BLaER1 (cell line): ENCODE data around the gene ANKK1.

Experiments
- H3K27ac ChIP-seq: shearing (Covaris generic); formaldehyde crosslinking; 2 replicates; pipeline ENCODE4 v1.8.1; 2022
- H3K27me3 ChIP-seq: shearing (Covaris generic); formaldehyde crosslinking; 2 replicates; pipeline ENCODE4 v1.8.1; 2022
- H3K36me3 ChIP-seq: shearing (Covaris generic); formaldehyde crosslinking; 2 replicates; pipeline ENCODE4 v1.8.1; 2022
- H3K4me1 ChIP-seq: shearing (Covaris generic); formaldehyde crosslinking; 2 replicates; pipeline ENCODE4 v1.8.1; 2022
- H3K4me2 ChIP-seq: shearing (Covaris generic); formaldehyde crosslinking; 2 replicates; pipeline ENCODE4 v1.8.1; 2022
- H3K4me3 ChIP-seq: shearing (Covaris generic); formaldehyde crosslinking; 2 replicates; pipeline ENCODE4 v1.8.1; 2022
- H3K9ac ChIP-seq: shearing (Covaris generic); formaldehyde crosslinking; 2 replicates; pipeline ENCODE4 v1.8.1; 2022
- H3K9me3 ChIP-seq: shearing (Covaris generic); formaldehyde crosslinking; 2 replicates; pipeline ENCODE4 v1.8.1; 2022
- H4K20me1 ChIP-seq: shearing (Covaris generic); formaldehyde crosslinking; 2 replicates; pipeline ENCODE4 v1.8.1; 2022
- Cebpa-rat ChIP-seq: shearing (Covaris generic); IDR thresholded peaks from 2 replicates; pipeline ENCODE4 v1.8.1; 2022

ANKK1 gene

DNA sequence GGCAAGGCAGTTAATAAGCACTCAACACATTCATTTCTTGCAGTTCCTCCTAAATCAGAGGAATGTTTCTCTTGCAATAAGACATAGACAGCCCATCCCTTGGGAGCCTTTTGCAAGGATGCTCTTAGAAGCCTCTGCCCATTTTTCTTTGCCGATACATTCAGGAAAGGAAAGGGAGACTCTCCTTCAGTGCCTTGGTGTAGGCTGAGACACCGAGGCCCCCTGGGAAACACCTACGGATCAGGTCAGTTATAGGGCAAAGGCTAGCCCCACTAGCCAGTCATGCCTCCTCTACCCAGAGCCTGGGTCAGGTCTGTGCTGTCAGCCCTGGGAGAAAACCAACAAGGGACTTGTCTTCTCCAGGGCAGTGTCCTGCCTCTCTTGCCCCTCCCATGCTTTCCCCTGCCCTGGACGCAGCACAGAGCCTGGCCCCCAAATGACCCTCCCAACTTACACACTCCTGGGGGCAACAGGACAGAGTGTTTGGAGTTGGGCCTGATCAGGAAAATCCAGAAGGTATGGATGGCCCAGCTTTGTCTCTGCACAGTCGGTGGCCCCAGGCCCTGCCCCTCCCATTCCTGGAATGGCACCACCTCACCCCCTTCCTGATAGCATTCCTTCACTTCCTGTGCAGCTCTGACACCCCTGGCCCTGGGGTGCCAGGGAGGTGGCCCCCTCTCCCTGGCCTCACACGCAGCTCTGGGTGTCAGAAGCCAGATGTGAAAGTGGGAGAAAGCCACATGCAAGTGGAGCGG lies 18.3 kb downstream of the ANKK1 start:
- Histone ChIP-seq H3K4me3 (no peak overlapping the region), H4K20me1 (no peaks in the 10 kb centered on the region), H3K9me3 (no peaks in the 10 kb centered on the region), H3K4me2 (no peak overlapping the region), H3K4me1 (no peaks in the 10 kb centered on the region), H3K27me3 (no peaks in the 10 kb centered on the region), H3K27ac (no peak overlapping the region), H3K9ac (no peak overlapping the region), H3K36me3 (no peaks in the 10 kb centered on the region)
- no peak for TF ChIP-seq Cebpa-rat

DNA sequence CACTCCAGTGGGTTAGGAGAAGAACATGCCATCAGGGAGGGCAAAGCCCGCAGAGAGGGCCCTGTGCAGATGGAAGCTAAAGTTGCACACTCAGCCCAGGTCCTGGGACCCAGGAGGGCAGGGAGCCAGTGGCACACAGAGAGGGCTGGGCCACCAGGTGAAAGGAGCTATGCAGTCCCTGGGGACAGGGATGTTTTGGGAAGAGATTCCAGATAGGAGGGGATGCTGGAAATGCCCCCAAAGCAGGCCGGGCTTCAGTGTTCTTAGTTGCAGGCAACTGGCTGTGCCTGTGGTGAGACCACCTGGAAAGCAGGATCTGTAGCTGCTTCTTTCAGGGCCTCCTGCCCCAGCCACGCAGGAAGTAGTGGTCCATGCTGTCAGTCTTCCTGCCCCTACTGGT lies 19.6 kb downstream of the ANKK1 start:
- no peak overlapping the region for H3K9ac ChIP-seq
- H3K27ac ChIP-seq = no peak overlapping the region
- no peaks in the 10 kb centered on the region for H3K27me3 ChIP-seq
- peaks cover 6% of the 10 kb centered on the region for H3K4me1 ChIP-seq
- H3K4me2 ChIP-seq = no peak overlapping the region
- no peak for TF ChIP-seq Cebpa-rat
- H4K20me1 ChIP-seq = no peaks in the 10 kb centered on the region
- no peaks in the 10 kb centered on the region for H3K36me3 ChIP-seq
- no peaks in the 10 kb centered on the region for H3K9me3 ChIP-seq
- H3K4me3 ChIP-seq = no peak overlapping the region

DNA sequence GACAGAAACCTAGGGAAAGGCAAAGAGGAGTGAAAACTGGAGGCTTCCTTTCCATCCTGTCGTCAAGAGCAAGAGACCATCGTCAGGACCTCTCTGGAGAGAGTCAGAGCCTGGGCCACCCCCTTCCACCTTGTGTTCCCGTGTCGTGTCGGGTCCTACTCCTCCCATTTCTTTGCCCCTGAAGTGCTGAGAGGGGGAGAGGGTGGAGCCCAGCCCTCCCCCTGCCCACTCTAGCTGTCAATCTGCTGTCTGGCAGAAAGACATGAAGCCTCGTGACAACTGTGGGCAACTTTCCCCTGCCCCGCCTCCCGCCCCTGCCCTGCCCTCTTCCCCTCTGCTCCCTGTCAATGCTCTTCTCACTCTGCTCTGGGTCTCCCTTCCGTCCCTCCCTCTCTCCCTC lies 20.6 kb downstream of the ANKK1 start:
- Histone ChIP-seq H3K9ac (no peak overlapping the region), H3K27ac (no peak overlapping the region), H3K4me1 (peaks cover 6% of the 10 kb centered on the region), H3K36me3 (no peaks in the 10 kb centered on the region), H3K9me3 (no peaks in the 10 kb centered on the region), H3K4me2 (no peak overlapping the region), H4K20me1 (no peaks in the 10 kb centered on the region), H3K27me3 (no peaks in the 10 kb centered on the region), H3K4me3 (no peak overlapping the region)
- no peak for TF ChIP-seq Cebpa-rat

GRCh38 chr11:113408887-113409286 lies 21.3 kb downstream of the ANKK1 start:
- Histone ChIP-seq H3K4me2 (no peak overlapping the region), H3K27ac (no peak overlapping the region), H3K27me3 (no peaks in the 10 kb centered on the region)

DNA sequence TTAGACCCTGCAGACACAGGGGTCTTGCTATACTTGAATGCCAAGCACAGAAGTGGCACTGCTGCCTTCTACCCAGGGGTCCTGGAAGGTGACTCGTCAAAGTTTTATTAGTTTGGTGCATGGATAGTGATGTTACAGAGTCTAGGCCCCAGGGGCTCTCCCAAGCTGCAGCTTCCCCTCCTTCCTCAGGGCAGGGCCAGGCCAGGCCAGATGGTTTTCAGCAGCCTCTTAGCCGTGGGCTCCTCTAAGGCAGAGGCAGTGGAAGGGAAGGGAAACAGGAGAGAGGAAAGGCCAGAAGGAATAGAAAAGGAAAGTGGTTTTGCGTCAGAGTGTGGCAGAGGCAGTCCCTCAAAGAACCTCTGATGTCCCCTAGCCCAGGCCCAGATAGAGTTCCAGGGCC lies 21.9 kb downstream of the ANKK1 start:
- no peak overlapping the region for H3K4me2 ChIP-seq
- H3K36me3 ChIP-seq = no peaks in the 10 kb centered on the region
- no peak overlapping the region for H3K9ac ChIP-seq
- no peak overlapping the region for H3K27ac ChIP-seq
- peaks cover 6% of the 10 kb centered on the region for H3K4me1 ChIP-seq
- H4K20me1 ChIP-seq = no peaks in the 10 kb centered on the region
- no peaks in the 10 kb centered on the region for H3K27me3 ChIP-seq
- H3K4me3 ChIP-seq = no peak overlapping the region
- H3K9me3 ChIP-seq = no peaks in the 10 kb centered on the region
- TF ChIP-seq Cebpa-rat = no peak

More at GRCh38 chr11:113408887-113409286, 21.3 kb downstream of the ANKK1 start:
- peaks cover 6% of the 10 kb centered on the region for H3K4me1 ChIP-seq
- H3K4me3 ChIP-seq = no peak overlapping the region
- TF ChIP-seq Cebpa-rat = no peak
- no peaks in the 10 kb centered on the region for H3K36me3 ChIP-seq
- H3K9me3 ChIP-seq = no peaks in the 10 kb centered on the region
- no peak overlapping the region for H3K9ac ChIP-seq
- no peaks in the 10 kb centered on the region for H4K20me1 ChIP-seq

- TF ChIP-seq Cebpa-rat = no peak
- Histone ChIP-seq H3K27ac (no peak overlapping the region), H4K20me1 (no peaks in the 10 kb centered on the region), H3K9ac (no peak overlapping the region), H3K4me1 (peaks cover 6% of the 10 kb centered on the region), H3K4me2 (no peak overlapping the region), H3K36me3 (no peaks in the 10 kb centered on the region), H3K4me3 (no peak overlapping the region), H3K27me3 (no peaks in the 10 kb centered on the region), H3K9me3 (no peaks in the 10 kb centered on the region)
Measured at GRCh38 chr11:113410414-113411135, 23.0 kb downstream of the ANKK1 start.

DNA sequence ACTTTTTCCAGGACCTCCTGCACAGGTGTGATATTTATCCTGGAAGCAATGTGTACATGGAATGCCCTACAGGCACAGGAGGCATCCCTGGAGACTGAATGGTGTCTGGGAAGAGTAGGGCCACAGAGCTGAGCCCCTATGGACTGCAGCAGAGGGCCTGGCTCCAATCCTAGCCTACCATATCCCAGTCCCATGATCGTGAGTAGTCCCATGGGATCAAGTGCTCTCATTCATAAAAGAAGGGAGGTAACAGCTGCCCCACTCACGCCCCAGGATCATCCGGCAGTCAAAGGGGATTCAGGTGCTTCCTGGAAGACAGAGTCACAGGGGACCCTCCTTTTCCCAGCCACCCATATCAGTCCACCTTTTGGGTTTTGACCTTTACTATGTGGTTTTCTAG lies 24.0 kb downstream of the ANKK1 start:
- peaks cover 6% of the 10 kb centered on the region for H3K4me1 ChIP-seq
- no peaks in the 10 kb centered on the region for H3K27me3 ChIP-seq
- H4K20me1 ChIP-seq = no peaks in the 10 kb centered on the region
- TF ChIP-seq Cebpa-rat = no peak
- no peaks in the 10 kb centered on the region for H3K9me3 ChIP-seq
- no peak overlapping the region for H3K4me3 ChIP-seq
- no peaks in the 10 kb centered on the region for H3K36me3 ChIP-seq
- no peak overlapping the region for H3K27ac ChIP-seq
- H3K9ac ChIP-seq = no peak overlapping the region
- H3K4me2 ChIP-seq = no peak overlapping the region

DNA sequence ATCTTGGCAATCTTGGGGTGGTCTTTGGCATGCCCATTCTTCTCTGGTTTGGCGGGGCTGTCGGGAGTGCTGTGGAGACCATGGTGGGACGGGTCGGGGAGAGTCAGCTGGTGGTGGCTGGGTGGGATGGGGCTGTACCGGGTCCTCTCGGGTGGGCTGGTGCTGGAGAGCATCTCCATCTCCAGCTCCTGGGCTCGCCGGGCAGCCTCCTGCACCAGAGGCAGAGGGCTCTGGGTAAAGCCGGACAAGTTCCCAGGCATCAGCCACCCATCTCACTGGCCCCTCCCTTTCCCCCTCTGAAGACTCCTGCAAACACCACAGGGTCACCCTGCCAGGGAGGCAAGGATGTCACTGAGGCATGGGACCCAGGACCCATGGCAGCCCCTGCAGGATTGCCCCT lies 25.1 kb downstream of the ANKK1 start:
- no peak for TF ChIP-seq Cebpa-rat
- Histone ChIP-seq H3K9ac (no peak overlapping the region), H3K9me3 (no peaks in the 10 kb centered on the region), H3K4me2 (no peak overlapping the region), H3K27me3 (no peaks in the 10 kb centered on the region), H4K20me1 (no peaks in the 10 kb centered on the region), H3K36me3 (no peaks in the 10 kb centered on the region), H3K4me1 (peaks cover 6% of the 10 kb centered on the region), H3K27ac (no peak overlapping the region), H3K4me3 (no peak overlapping the region)

GRCh38 chr11:113415343-113415742 lies 27.8 kb downstream of the ANKK1 start:
- no peak overlapping the region for H3K9ac ChIP-seq
- no peaks in the 10 kb centered on the region for H3K36me3 ChIP-seq
- no peak overlapping the region for H3K4me2 ChIP-seq
- no peak overlapping the region for H3K27ac ChIP-seq
- no peak overlapping the region for H3K4me3 ChIP-seq
- no peaks in the 10 kb centered on the region for H3K9me3 ChIP-seq
- H4K20me1 ChIP-seq = no peaks in the 10 kb centered on the region
- TF ChIP-seq Cebpa-rat = no peak
- H3K27me3 ChIP-seq = no peaks in the 10 kb centered on the region
- H3K4me1 ChIP-seq = peaks cover 14% of the 10 kb centered on the region

DNA sequence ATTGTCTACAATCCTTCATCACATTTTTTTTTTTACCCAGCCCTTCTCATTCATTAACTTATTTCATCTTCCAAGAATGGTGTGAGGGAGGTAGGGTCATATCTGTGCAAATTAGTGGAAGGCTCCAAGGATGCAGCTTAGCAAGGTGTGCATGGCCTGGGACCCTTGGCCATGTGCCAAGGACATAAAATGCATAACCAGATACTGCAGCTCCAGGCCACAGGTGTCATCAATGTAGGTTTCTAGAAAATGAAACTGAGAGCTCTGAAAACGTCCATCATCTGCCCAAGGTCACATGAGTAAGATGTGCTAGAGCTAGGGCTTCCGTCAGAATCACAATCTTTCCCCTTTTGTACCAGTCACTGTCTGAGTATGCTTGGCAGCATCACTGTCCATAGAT lies 29.8 kb downstream of the ANKK1 start:
- Histone ChIP-seq H3K4me1 (peaks cover 12% of the 10 kb centered on the region), H4K20me1 (no peaks in the 10 kb centered on the region), H3K9me3 (no peaks in the 10 kb centered on the region), H3K9ac (no peak overlapping the region), H3K27me3 (no peaks in the 10 kb centered on the region), H3K36me3 (no peaks in the 10 kb centered on the region), H3K4me2 (no peak overlapping the region), H3K27ac (no peak overlapping the region), H3K4me3 (no peak overlapping the region)
- no peak for TF ChIP-seq Cebpa-rat
